ENCODE data around the gene FMNL2.

Gene FMNL2

GRCh38 chr2:152486737-152487400 lies 151.9 kb downstream of the FMNL2 start:
- H3K27me3 ChIP-seq (replicated peaks; ENCODE audit: insufficient read depth, low read length), result no peaks in the 10 kb centered on the region
- H3K79me2 ChIP-seq (ENCODE audit: low read length), result no peaks in the 10 kb centered on the region
- TF ChIP-seq EZH2 (optimal IDR thresholded peaks at IDR 0.05; ENCODE audit: low read depth, low read length) (no peak), CTCF (IDR thresholded peaks at IDR 0.05; ENCODE audit: low read length) (no peak), EZH2phosphoT487 (IDR thresholded peaks at IDR 0.05; ENCODE audit: low read length) (no peak)
- H3K27ac ChIP-seq (ENCODE audit: low read length), result no peak overlapping the region
- H3K9me3 ChIP-seq (replicated peaks; ENCODE audit: insufficient read depth, low read length), result no peaks in the 10 kb centered on the region
- H3K4me2 ChIP-seq (ENCODE audit: low read depth, low read length), result no peak overlapping the region
- H2AFZ ChIP-seq (ENCODE audit: low read length), result no peak overlapping the region
- H4K20me1 ChIP-seq (ENCODE audit: insufficient read depth, low read length), result no peaks in the 10 kb centered on the region
- no peaks in the 10 kb centered on the region for H3K4me1 ChIP-seq (ENCODE audit: low read length)
- no peak for DNase-seq
- H3K9me2 ChIP-seq (replicated peaks; ENCODE audit: insufficient read depth, low read length), result no peaks in the 10 kb centered on the region
- no peaks in the 10 kb centered on the region for H3K36me3 ChIP-seq (replicated peaks; ENCODE audit: insufficient read depth, low read length)
- no peak overlapping the region for H3K9ac ChIP-seq (ENCODE audit: low read length)
- H3K4me3 ChIP-seq (ENCODE audit: low read length), result no peak overlapping the region
- H3F3A ChIP-seq (ENCODE audit: insufficient read depth, low read length), result no peaks in the 10 kb centered on the region

GRCh38 chr2:152488075-152488474 lies 153.1 kb downstream of the FMNL2 start:
- Histone ChIP-seq H3K27me3 (replicated peaks; ENCODE audit: insufficient read depth, low read length) (no peaks in the 10 kb centered on the region), H4K20me1 (ENCODE audit: insufficient read depth, low read length) (no peaks in the 10 kb centered on the region), H3K79me2 (ENCODE audit: low read length) (no peaks in the 10 kb centered on the region), H3K27ac (ENCODE audit: low read length) (no peak overlapping the region), H3K4me3 (ENCODE audit: low read length) (no peak overlapping the region), H3F3A (ENCODE audit: insufficient read depth, low read length) (no peaks in the 10 kb centered on the region), H3K36me3 (replicated peaks; ENCODE audit: insufficient read depth, low read length) (no peaks in the 10 kb centered on the region), H3K4me2 (ENCODE audit: low read depth, low read length) (no peak overlapping the region), H2AFZ (ENCODE audit: low read length) (no peak overlapping the region), H3K9me2 (replicated peaks; ENCODE audit: insufficient read depth, low read length) (no peaks in the 10 kb centered on the region), H3K9ac (ENCODE audit: low read length) (no peak overlapping the region), H3K9me3 (replicated peaks; ENCODE audit: insufficient read depth, low read length) (no peaks in the 10 kb centered on the region), H3K4me1 (ENCODE audit: low read length) (no peaks in the 10 kb centered on the region)
- no peak for TF ChIP-seq CTCF (IDR thresholded peaks at IDR 0.05; ENCODE audit: low read length)
- no peak for TF ChIP-seq EZH2phosphoT487 (IDR thresholded peaks at IDR 0.05; ENCODE audit: low read length)
- no peak for TF ChIP-seq EZH2 (optimal IDR thresholded peaks at IDR 0.05; ENCODE audit: low read depth, low read length)
- DNase-seq, result no peak

GRCh38 chr2:152489364-152489763 lies 154.4 kb downstream of the FMNL2 start:
- no peak overlapping the region for H3K4me2 ChIP-seq (ENCODE audit: low read depth, low read length)

More at GRCh38 chr2:152489364-152489763, 154.4 kb downstream of the FMNL2 start:
- H3K27ac ChIP-seq (ENCODE audit: low read length), result no peak overlapping the region
- H3K79me2 ChIP-seq (ENCODE audit: low read length), result no peaks in the 10 kb centered on the region
- no peaks in the 10 kb centered on the region for H4K20me1 ChIP-seq (ENCODE audit: insufficient read depth, low read length)
- H3K9ac ChIP-seq (ENCODE audit: low read length), result no peak overlapping the region
- H3K27me3 ChIP-seq (replicated peaks; ENCODE audit: insufficient read depth, low read length), result no peaks in the 10 kb centered on the region
- H3K4me1 ChIP-seq (ENCODE audit: low read length), result no peaks in the 10 kb centered on the region
- H2AFZ ChIP-seq (ENCODE audit: low read length), result no peak overlapping the region
- no peaks in the 10 kb centered on the region for H3K36me3 ChIP-seq (replicated peaks; ENCODE audit: insufficient read depth, low read length)
- H3K9me3 ChIP-seq (replicated peaks; ENCODE audit: insufficient read depth, low read length), result no peaks in the 10 kb centered on the region
- no peaks in the 10 kb centered on the region for H3K9me2 ChIP-seq (replicated peaks; ENCODE audit: insufficient read depth, low read length)
- TF ChIP-seq EZH2phosphoT487 (IDR thresholded peaks at IDR 0.05; ENCODE audit: low read length) (no peak), EZH2 (optimal IDR thresholded peaks at IDR 0.05; ENCODE audit: low read depth, low read length) (no peak), CTCF (IDR thresholded peaks at IDR 0.05; ENCODE audit: low read length) (no peak)
- no peak overlapping the region for H3K4me3 ChIP-seq (ENCODE audit: low read length)
- DNase-seq, result no peak
- H3F3A ChIP-seq (ENCODE audit: insufficient read depth, low read length), result no peaks in the 10 kb centered on the region

All from MM.1S (cell line).